ENCODE data around the gene LGALS13. TPM values are rescaled to one million over a fixed set of nuclear protein-coding genes. Genes with fewer than 3 reads are reported as not detected.
A peak's percentile ranks its signal among the peaks of the same experiment; 100 is the strongest.

Gene LGALS13
- polyA plus RNA-seq (2011; rRNA removed) = not detected in 2 replicates
- polyA plus RNA-seq (2012; cell fraction: cytosol; rRNA removed) = not detected in 2 replicates
- polyA plus RNA-seq (2012; cell fraction: nucleus; rRNA removed) = not detected in 2 replicates
- not detected in 3 replicates for polyA plus RNA-seq (2017; fragmentation: RNase III; extraction: RNeasy Plus Mini Kit Qiagen cat#74134 plus additional on column Dnase treatment)
- not detected in 2 replicates for polyA minus RNA-seq (2011; rRNA and poly(A)+ RNA removed)

- Histone ChIP-seq H3K9me3 (peaks cover 9% of the 10 kb centered on the region; the same call in 2 of the 3 replicates), H3K4me3 (no peak within 1 kb of the TSS), H3K4me1 (no peaks in the 10 kb centered on the region), H3K27ac (no peak within 1 kb of the TSS), H3K4me2 (no peak within 1 kb of the TSS)
- DNase-seq (ENCODE audit: low read depth in 1 of 2, low spot score in 1 of 2) (no peak), FAIRE-seq (peak; percentile 54), ATAC-seq (no peak)
- ChIA-PET POLR2A (no interaction called here), CTCF (interaction anchor here (1.3 to 3.0 kb wide), 2 partner anchors 8 to 70 kb away, joined by 3 to 15 read pairs; no protein-coding TSS in a partner anchor)
- no peak for TF ChIP-seq ZNF302 (CRISPR knock-in tag; IDR thresholded peaks at IDR 0.05)
- no peak for TF ChIP-seq HOXA7 (CRISPR knock-in tag; IDR thresholded peaks at IDR 0.05)
- no peak for TF ChIP-seq RAD21 (conservative IDR thresholded peaks at IDR 0.05 in 1 of 2, IDR thresholded peaks at IDR 0.05 in 1 of 2)
- no peak for TF ChIP-seq HEYL (CRISPR knock-in tag; IDR thresholded peaks at IDR 0.05)
- no peak for TF ChIP-seq NFE2L2 (conservative IDR thresholded peaks at IDR 0.05; ENCODE audit: low read length)
- TF ChIP-seq GATA3 (IDR thresholded peaks at IDR 0.05; ENCODE audit: borderline replicate concordance) = no peak
- no peak for TF ChIP-seq USF2 (IDR thresholded peaks at IDR 0.05)
- no peak for TF ChIP-seq NR3C1 (IDR thresholded peaks at IDR 0.05)
- WGBS (ENCODE audit: missing lambda C conversion rate) = 4% methylated on average over 5 of the region's 5 CpGs
Measured at GRCh38 chr19:39602224-39602623, at the start of gene LGALS13. LGALS13 (plus strand) TSS chr19:39602524; CDS start chr19:39602569, 45 bp downstream.

- DNase-seq (ENCODE audit: low read depth in 1 of 2, low spot score in 1 of 2) = no peak
- no peaks in the 10 kb centered on the region for H3K9me3 ChIP-seq
- ChIA-PET POLR2A (interaction anchor here (1.7 kb wide), 1 partner anchor 117 kb away, joined by 3 read pairs; the partner anchor contains the start of gene RPS16), CTCF (interaction anchor here (0.9 to 25.5 kb wide), 18 partner anchors 10 to 147 kb away, joined by 3 to 585 read pairs (median 4); partner anchors contain the start of genes EID2 and EID2B)
- no peak for FAIRE-seq
- no peaks in the 10 kb centered on the region for H3K4me1 ChIP-seq
- no peak overlapping the region for H3K4me2 ChIP-seq
- no peak for ATAC-seq
- TF ChIP-seq KDM5A (IDR thresholded peaks at IDR 0.05) (no peak), JUN (IDR thresholded peaks at IDR 0.05) (no peak), ZSCAN20 (CRISPR knock-in tag; IDR thresholded peaks at IDR 0.05) (no peak)
- no peak overlapping the region for H3K4me3 ChIP-seq
- 34% methylated on average over 7 of the region's 7 CpGs for WGBS (ENCODE audit: missing lambda C conversion rate)
- H3K27ac ChIP-seq = no peak overlapping the region
Measured at GRCh38 chr19:39553082-39553652, 49.2 kb upstream of the LGALS13 start.

DNA sequence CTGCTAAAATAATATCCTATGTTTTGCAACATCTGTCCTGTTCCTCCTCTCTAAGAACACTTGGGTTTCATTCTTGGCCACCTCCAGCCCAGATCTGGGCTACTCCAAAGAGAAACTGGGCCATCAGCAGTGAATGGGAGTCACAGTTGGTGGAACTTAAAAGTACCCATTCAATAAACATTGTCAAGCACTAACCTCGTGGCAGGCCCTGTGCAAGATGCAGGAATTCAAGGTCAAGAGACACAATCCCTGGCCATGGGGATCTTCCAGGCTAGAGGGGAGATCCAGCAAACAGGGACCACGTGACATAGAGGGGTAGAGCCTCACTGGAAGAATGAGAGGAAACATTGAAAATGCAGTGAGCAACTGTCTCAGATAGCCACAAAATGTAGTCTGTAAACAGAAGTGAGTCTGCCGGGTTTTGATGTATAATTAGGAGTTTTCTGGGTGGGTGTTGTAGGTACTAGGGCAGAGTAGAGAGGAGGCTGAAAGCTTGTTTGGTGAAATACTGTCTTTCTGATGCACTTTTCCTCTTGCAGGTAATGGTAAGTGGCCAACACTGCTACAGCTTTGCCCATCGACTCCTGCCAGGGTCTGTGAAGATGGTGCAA lies 47.5 kb upstream of the LGALS13 start:
- H3K9me3 ChIP-seq = no peaks in the 10 kb centered on the region
- TF ChIP-seq USF2 (IDR thresholded peaks at IDR 0.05) = peak; percentile 39
- TF ChIP-seq REST (IDR thresholded peaks at IDR 0.05) = no peak
- ChIA-PET CTCF (interaction anchor here (0.9 to 25.5 kb wide), 8 partner anchors 8 to 289 kb away, joined by 3 to 585 read pairs (median 8); partner anchors contain the start of gene EID2B), POLR2A (no interaction called here)
- peak; percentile 72 for FAIRE-seq
- 30% methylated on average over 4 of the region's 4 CpGs for WGBS (ENCODE audit: missing lambda C conversion rate)
- H3K4me3 ChIP-seq = no peak overlapping the region
- no peak for ATAC-seq
- no peak for DNase-seq (ENCODE audit: low read depth in 1 of 2, low spot score in 1 of 2)
- H3K4me2 ChIP-seq = no peak overlapping the region
- H3K27ac ChIP-seq = no peak overlapping the region
- H3K4me1 ChIP-seq = no peaks in the 10 kb centered on the region
